Uterus (tissue), 4 donors: Measurements from ENCODE around the gene CXCL14. TPM values are rescaled to one million over a fixed set of nuclear protein-coding genes. Genes with fewer than 3 reads are reported as not detected.

ENCODE experiments used
- DNase-seq, 2 donors: peaks; one replicate each; pipeline ENCODE4 v3.0.0-alpha.2; 2019 to 2020
- H3K27ac ChIP-seq, 2 donors: fragments of 200-600 bp; sonication (generic); 1 replicate in 1 of 2; 2 replicates in 1 of 2; pipeline ENCODE4 v1.5.1; 2016 to 2018
- H3K27me3 ChIP-seq, 2 donors: fragments of 200-600 bp; sonication (generic); one replicate each; pipeline ENCODE4 v1.5.1; 2018 to 2019; ENCODE audit warnings: control low read depth in 1 of 2
- H3K36me3 ChIP-seq, 2 donors: fragments of 200-600 bp; sonication (generic); one replicate each; pipeline ENCODE4 v1.5.1; 2019; ENCODE audit warnings: control low read depth in 1 of 2
- H3K4me1 ChIP-seq, 2 donors: fragments of 200-600 bp; sonication (generic); one replicate each; pipeline ENCODE4 v1.5.1; 2018 to 2019; ENCODE audit warnings: control low read depth in 1 of 2
- H3K4me3 ChIP-seq, 2 donors: fragments of 200-600 bp; sonication (generic); 1 replicate in 1 of 2; 2 replicates in 1 of 2; pipeline ENCODE4 v1.5.1; 2018 to 2019; ENCODE audit warnings: mild to moderate bottlenecking in 1 of 2
- H3K9me3 ChIP-seq, 2 donors: fragments of 200-600 bp; sonication (generic); one replicate each; pipeline ENCODE4 v1.5.1; 2019; ENCODE audit warnings: control low read depth in 1 of 2
- POLR2A ChIP-seq, 2 donors: fragments of 450-650 bp; IDR thresholded peaks; one replicate each; pipeline ENCODE4 v1.6.1; 2016; ENCODE audit warnings: antibody characterized with exemption in 2 of 2, mild to moderate bottlenecking in 1 of 2, moderate library complexity in 1 of 2
- intact Hi-C: fragments of 100-400 bp; cut with DNase I; formaldehyde crosslinking; loops from one replicate; pipeline ENCODE4 v1.15.1; 2023; ENCODE audit warnings: low total_unique reads
- total RNA-seq, 4 donors: library from RNA; depleted of rRNA in 3 of 4; stranded (reverse); fragments of >200 nt in 3 of 4; gene quantifications; one replicate each; pipeline versions ENCODE4 v1.1.0 to v1.2.4, GENCODE V29; 2014 to 2023
- TF ChIP-seq, protein P1 (sequence below), 4 experiments: fragments of 200-600 bp in 2 of 4; fragments of 450-650 bp in 2 of 4; sonication (generic) in 2 of 4; IDR thresholded peaks; one replicate each; pipeline ENCODE4 v1.5.1; 2016 to 2019; ENCODE audit warnings: antibody characterized with exemption in 4 of 4, mild to moderate bottlenecking in 2 of 4, moderate library complexity in 1 of 4
- donor health status: DM: yes; HTN: yes; CAD: no.

The CXCL14 gene
- total RNA-seq, 4 donors from 2014 or later: 1.4 to 10.9 (median 3.5) TPM

DNA sequence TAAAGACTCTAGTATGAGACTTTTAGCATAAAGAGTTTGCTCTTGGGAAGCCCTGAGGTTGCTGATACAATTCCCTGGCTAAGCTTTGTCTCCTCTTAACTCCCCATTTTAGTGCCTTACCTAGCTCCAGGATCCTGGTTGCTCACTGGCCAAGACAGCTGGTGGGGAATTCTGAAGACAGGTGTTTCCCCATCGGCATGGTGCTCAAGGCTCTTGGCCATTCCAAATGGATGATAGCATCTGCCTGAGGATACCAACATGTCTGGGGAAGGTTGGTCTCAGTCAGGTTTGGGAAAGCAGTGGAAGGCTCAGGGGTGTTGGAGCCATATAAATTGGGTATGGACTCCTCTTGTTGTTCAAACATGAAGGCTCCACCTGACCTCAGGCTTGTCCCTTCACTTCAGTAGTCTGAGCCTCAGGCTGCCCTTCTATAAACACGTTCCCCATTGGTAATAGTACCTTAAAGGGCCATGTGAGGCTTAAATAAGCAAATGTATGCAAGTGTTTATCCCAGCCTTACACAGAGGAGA is 44.5 kb upstream of the CXCL14 start:
- Histone ChIP-seq H3K9me3 (peaks cover 0 to 7% of the 10 kb centered on the region in 2 donors), H3K36me3 (no peaks in the 10 kb centered on the region), H3K4me3 (no peak overlapping the region), H3K4me1 (no peaks in the 10 kb centered on the region), H3K27me3 (no peaks in the 10 kb centered on the region), H3K27ac (no peak overlapping the region)
- intact Hi-C loops: no loop called here
- TF ChIP-seq, protein P1, sequence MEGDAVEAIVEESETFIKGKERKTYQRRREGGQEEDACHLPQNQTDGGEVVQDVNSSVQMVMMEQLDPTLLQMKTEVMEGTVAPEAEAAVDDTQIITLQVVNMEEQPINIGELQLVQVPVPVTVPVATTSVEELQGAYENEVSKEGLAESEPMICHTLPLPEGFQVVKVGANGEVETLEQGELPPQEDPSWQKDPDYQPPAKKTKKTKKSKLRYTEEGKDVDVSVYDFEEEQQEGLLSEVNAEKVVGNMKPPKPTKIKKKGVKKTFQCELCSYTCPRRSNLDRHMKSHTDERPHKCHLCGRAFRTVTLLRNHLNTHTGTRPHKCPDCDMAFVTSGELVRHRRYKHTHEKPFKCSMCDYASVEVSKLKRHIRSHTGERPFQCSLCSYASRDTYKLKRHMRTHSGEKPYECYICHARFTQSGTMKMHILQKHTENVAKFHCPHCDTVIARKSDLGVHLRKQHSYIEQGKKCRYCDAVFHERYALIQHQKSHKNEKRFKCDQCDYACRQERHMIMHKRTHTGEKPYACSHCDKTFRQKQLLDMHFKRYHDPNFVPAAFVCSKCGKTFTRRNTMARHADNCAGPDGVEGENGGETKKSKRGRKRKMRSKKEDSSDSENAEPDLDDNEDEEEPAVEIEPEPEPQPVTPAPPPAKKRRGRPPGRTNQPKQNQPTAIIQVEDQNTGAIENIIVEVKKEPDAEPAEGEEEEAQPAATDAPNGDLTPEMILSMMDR (IDR thresholded peaks at IDR 0.05): no peak
- TF ChIP-seq POLR2A (IDR thresholded peaks at IDR 0.05): no peak
- DNase-seq: no peak

DNA sequence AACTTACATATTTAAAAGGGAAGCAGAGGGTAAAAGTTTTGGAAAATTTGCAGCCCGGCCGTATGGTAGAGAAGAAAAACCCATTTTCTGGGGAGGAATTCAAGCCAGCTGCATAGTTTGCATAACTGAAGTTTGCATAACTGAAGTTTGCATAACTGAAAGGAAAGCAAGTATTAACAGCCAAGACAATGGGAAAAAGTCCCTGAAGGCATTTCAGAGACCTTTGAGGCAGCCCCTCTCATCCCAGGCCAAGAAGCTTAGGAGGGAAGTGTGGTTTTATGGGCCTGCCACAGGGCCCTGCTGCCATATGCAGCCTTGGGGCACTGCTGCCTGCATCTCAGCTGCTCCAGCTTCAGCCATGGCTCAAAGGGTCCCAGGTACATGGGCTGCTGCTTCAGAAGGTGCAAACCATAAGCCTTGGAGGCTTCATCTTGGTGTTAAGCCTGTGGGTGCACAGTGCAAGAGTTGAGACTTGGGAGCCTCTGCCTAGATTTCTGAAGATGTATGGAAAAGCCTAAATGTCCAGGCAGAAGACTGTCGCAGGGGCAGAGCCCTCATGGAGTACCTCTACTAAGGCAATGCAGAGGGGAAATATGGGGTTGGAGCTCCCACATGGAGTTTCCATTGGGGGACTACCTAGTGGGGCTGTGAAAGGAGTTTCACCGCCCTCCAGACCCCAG is 36.9 kb upstream of the CXCL14 start:
- Histone ChIP-seq H3K27me3 (no peaks in the 10 kb centered on the region), H3K9me3 (peaks cover 0 to 7% of the 10 kb centered on the region in 2 donors), H3K36me3 (no peaks in the 10 kb centered on the region), H3K27ac (no peak overlapping the region), H3K4me3 (no peak overlapping the region), H3K4me1 (no peaks in the 10 kb centered on the region)
- intact Hi-C loops: no loop called here
- TF ChIP-seq, protein P1 (IDR thresholded peaks at IDR 0.05): no peak
- TF ChIP-seq POLR2A (IDR thresholded peaks at IDR 0.05): no peak
- no peak for DNase-seq

DNA sequence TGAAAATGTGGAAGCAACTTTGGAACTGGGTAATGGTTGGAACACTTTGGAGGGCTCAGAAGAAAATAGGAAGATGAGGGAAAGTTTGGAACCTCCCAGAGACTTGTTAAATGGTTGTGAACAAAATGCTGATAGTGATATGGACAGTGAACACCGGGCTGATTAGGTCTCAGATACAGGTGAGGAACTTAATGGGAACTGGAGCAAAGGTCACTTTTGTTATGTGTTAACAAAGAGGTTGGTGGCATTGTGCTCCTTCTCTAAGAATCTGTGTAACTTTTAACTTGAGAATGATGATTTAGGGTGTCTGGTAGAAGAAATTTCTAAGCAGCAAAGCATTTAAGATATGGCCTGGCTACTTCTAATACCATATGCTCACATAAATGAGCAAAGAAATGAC is 36.4 kb upstream of the CXCL14 start:
- Histone ChIP-seq H3K4me1 (no peaks in the 10 kb centered on the region), H3K9me3 (peaks cover 0 to 7% of the 10 kb centered on the region in 2 donors), H3K4me3 (no peak overlapping the region), H3K27me3 (no peaks in the 10 kb centered on the region), H3K27ac (no peak overlapping the region), H3K36me3 (no peaks in the 10 kb centered on the region)
- TF ChIP-seq POLR2A (IDR thresholded peaks at IDR 0.05): no peak
- TF ChIP-seq, protein P1 (IDR thresholded peaks at IDR 0.05): no peak
- intact Hi-C loops: no loop called here
- no peak for DNase-seq

DNA sequence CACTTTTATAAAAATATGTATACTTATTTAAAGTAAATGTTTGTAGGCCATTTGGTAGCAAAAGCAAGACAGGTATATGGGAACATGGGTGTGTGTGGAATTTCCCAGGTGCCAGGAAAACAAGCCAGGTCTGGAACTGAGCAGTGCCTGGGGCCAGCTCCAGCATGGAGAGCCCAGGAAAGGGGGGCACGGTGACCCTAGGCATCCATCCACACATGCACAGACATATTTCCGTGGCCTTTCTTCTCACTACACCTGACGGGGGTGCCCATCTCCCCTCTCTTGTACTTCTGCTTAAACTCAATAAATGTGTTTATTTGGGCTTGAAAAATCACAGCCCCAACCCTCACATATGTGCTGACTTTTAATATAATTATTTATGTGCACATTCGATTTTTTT is 31.2 kb upstream of the CXCL14 start:
- no peak for DNase-seq
- H3K27ac ChIP-seq: no peak overlapping the region
- H3K9me3 ChIP-seq: no peaks in the 10 kb centered on the region
- no peaks in the 10 kb centered on the region for H3K4me1 ChIP-seq
- no peak overlapping the region for H3K4me3 ChIP-seq
- intact Hi-C loops: no loop called here
- H3K36me3 ChIP-seq: no peaks in the 10 kb centered on the region
- no peak for TF ChIP-seq POLR2A (IDR thresholded peaks at IDR 0.05)
- TF ChIP-seq, protein P1 (IDR thresholded peaks at IDR 0.05): no peak
- no peaks in the 10 kb centered on the region for H3K27me3 ChIP-seq

DNA sequence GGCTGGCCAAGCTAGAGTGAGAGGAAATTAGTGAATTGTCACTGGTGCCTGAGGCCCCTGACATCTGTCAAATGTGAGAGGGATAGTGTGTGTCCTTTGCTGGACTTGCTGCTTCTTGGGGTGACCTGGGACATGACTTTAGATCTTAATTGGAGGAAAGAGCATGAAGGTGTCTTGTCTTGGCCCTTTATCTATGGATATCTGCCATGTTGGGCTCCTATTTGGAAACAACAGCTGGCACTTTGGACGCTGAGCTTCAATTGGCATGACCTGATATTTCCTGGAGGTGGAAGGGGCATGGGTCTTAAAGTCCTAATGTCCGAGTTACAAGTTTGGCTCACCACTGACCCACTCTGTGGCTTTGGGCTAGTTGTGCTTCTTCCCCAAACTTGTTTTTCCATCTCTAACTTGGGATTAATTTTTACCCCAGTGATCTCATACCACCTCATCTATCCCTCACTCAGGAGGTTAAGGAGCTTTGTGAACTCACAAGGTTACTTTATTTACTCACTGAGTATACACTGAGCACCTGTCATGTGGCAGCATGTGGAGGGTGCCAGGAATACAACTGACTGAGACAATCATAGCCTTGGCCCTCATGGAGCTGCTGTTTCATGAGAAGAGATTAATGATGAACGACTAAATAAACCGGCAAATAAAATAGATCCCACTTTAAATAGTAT is 30.1 kb upstream of the CXCL14 start:
- no peak for DNase-seq
- Histone ChIP-seq H3K4me1 (no peaks in the 10 kb centered on the region), H3K9me3 (no peaks in the 10 kb centered on the region), H3K36me3 (no peaks in the 10 kb centered on the region), H3K27me3 (no peaks in the 10 kb centered on the region), H3K27ac (no peak overlapping the region), H3K4me3 (no peak overlapping the region)
- intact Hi-C loops: no loop called here
- TF ChIP-seq, protein P1 (IDR thresholded peaks at IDR 0.05): no peak
- no peak for TF ChIP-seq POLR2A (IDR thresholded peaks at IDR 0.05)
